HS-27A (cell line): Measurements from ENCODE around the gene PHF2.

Source experiments
- DNase-seq: peaks from one replicate; pipeline ENCODE4 v3.0.0-alpha.2; 2012; ENCODE audit warnings: low read depth, missing footprints

Gene PHF2

DNA sequence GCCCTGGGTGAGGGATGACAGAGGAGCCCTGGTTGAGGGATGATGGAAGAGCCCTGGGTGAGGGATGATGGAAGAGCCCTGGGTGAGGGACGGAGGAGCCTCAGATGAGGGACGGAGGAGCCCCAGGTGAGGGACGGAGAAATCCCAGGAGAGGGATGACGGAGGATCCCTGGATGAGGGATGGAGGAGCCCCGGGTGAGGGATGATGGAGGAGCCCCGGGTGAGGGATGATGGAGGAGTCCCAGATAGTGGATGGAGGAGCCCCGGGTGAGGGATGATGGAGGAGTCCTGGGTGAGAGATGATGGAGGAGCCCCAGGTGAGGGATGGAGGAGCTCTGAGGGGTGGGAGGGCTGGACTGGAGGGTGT lies 10.9 kb downstream of the PHF2 start:
- DNase-seq: no peak

DNA sequence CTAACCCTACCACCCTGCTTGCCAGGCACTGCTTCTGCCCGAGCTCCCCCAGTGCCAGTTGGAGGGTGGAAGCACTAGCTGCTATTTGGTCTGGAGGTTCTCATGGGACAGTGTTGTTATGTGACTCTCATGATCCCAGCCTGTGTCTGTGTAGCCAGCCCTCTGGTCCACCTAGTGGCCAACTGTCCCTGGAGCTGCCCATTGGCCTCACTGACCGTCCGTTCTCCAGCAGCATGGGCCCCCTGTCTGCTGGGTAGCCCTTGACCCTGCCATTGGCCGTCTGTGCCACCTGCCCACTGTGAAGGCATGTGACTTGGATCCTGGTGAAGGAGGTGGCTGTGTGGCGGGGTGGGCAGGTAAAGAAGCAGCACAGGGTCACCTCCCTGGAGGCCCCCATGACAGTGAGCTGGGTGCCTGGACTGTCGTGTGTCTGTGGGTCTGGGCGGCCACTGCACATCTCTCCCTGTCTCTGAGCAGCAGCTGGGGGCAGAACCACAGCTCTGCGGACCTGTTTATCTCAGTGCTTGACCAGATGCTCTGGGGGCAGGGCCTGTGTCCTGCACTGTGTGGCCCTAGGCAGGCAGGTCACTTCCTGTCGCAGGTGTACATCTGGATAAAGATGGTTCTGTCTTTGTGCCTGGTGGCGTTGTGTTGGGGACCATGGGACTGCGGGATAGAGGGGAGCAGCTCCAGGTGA lies 11.4 kb downstream of the PHF2 start:
- DNase-seq: no peak

GRCh38 chr9:93588641-93589609 lies 12.5 kb downstream of the PHF2 start:
- DNase-seq: no peak

- no peak for DNase-seq
Measured at GRCh38 chr9:93589688-93590087, 13.3 kb downstream of the PHF2 start.

GRCh38 chr9:93590609-93591234 lies 14.3 kb downstream of the PHF2 start:
- no peak for DNase-seq

- DNase-seq: no peak
Measured at GRCh38 chr9:93591301-93592007, 15.1 kb downstream of the PHF2 start.

DNA sequence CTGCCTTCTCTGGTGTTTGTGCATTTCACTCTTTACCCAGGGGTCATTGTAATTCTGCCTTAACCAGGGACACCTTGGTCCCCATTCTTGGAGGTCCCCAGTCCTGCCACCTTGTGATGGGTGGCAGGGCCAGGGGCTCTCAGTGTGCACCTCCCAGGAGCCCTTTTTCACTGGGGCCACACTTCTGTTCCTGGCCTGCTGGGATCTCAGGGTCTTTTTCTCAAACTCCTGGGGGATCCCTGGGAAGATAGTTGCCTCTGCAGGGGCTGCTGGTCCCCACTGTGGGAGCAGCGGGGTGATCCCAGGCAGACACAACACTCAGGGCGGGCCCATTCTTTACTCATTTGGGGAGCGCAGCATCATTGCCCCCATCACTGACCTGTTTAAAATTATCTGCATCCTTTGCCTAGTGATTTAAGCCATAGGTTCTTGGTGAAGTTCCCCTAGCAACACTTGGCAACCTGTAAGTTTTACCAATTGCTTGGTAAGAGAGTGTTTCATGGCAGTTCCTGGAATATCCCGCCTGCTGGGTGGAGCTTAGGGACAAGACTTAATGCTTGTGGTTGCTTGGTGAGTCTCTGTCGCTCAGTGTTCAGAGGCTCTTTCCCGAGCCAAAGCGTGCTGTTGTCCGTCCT lies 15.7 kb downstream of the PHF2 start:
- no peak for DNase-seq

DNA sequence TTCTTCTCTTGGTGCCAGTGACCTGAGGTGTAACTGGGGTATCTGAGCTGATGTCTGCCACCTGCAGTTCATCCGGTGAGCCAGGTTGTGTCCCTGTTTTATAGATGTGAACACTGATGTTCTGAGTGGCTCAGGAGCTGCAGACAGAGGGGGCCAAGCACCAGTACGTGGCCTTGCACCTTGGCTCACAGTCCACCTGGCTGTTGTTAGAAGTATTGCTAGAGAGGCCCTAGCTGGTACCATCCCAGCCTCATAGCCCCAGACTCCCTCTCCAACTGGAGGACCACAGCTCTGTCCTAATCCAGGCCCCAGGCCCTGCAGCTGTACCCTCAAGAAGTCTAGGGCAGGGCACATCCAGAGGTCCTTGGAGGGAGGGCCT lies 16.2 kb downstream of the PHF2 start:
- no peak for DNase-seq

GRCh38 chr9:93593144-93593658 lies 16.8 kb downstream of the PHF2 start:
- DNase-seq: no peak

DNA sequence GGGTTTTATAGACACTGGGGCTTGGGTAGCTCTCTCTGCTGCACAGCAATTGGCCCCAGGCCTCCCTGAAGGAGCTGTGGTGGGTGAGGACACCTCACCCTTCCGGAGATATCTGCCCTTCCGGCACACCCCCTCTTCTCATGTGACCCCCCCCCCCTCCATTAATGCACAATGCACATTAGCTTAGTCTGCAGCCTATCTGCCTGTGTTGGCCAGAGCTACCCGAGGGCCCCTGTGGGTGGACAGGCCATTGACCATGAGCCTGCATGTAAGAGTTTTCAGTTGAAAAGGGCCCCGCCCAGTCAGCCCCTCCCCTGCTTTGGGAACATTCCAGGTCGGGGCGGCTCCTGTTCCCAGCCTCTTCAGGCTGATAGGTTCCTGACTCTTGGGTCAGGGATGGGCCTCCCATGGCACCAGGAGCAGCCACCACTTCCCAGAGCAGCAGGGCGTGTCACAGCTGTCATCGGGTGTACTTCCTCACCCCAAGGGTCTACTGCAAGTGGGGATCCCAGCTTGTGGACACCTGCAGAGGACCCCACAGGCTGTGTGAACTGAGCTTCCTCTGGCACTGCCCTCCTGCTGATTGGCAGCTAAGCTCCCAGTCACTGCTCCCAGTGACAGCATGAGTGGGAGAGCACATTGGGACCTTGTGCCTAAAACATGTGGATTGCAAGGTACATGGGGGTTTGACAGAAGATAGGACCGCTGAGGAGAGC lies 17.8 kb downstream of the PHF2 start:
- DNase-seq: no peak

DNA sequence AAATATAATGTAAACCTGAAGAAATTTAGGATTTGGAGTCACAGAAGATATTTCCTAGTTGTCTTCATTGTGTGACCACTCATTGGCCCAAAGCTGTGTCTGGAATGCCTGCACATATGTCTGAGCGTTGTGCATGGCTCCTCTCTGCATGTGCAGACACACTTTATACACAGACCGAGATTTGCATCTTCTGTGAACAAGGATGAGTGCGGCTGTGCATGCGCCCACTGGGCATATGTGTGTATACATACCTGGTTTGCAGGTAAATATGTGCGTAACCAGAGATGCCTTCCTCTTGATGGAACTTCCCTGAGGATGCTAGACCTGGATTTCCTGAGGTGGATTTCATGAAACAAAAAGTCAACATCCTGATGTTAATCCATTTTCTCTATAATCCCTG lies 19.1 kb downstream of the PHF2 start:
- DNase-seq: no peak

GRCh38 chr9:93595861-93596365 lies 19.5 kb downstream of the PHF2 start:
- DNase-seq: no peak

- DNase-seq: no peak
Measured at GRCh38 chr9:93596399-93596798, 20.0 kb downstream of the PHF2 start.

- DNase-seq: no peak
Measured at GRCh38 chr9:93597142-93597706, 20.8 kb downstream of the PHF2 start.

DNA sequence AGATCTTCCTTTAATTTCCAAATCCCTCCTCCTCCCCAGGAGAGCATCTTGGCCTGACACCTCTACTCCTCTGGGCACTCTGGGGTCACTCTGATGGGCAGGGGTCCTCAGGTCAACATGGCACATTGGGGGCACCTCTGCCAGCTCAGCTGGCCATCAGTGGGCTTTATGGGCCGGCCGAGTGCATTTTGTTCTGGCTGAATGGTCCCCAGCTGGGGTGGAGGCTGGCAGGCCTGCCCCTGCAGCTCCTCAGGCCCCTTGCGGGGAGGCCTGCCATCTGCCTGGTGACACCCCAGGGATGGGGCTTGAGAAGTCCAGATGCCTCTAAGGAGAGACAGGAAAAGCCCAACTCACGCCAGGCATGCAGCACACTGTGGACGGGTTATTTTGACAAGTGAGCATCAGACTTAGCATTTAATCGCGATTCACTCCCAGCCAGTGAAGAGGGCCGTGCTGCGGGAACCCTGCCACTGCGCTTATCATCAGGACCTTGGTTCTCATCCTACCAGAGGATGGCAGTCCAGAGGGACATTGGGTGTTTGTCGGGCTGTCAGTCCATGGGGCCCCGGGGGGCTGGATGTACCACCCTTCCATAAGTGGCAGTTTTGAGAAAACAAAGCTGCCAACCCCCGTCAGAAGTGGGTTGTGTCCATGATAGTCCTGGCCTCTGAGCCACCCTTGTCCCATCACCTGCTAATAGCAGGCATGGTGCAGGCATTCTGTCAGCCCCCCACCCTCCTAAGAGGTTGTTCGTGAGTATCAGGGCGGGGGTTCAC lies 21.7 kb downstream of the PHF2 start:
- no peak for DNase-seq

- DNase-seq: no peak
Measured at GRCh38 chr9:93598647-93599241, 22.4 kb downstream of the PHF2 start.

GRCh38 chr9:93599571-93600403 lies 23.4 kb downstream of the PHF2 start:
- no peak for DNase-seq

- no peak for DNase-seq
Measured at GRCh38 chr9:93600504-93600903, 24.1 kb downstream of the PHF2 start.
